GM18868 (cell line): ENCODE results near the gene HIPK4.
A peak's percentile ranks its signal among the peaks of the same experiment; 100 is the strongest.
"Not testable (repeated sequence)": the region's sequence is repeated elsewhere in the genome, so short reads cannot be mapped to it uniquely, and the experiment has no call there.

Source experiments
- ATAC-seq: cut with Tn5 transposase; IDR thresholded peaks from one replicate; pipeline ENCODE4 v1.9.1; 2021; ENCODE audit warnings: mild to moderate bottlenecking, moderate library complexity; ENCODE audit not compliant: unreplicated experiment

The HIPK4 gene

DNA sequence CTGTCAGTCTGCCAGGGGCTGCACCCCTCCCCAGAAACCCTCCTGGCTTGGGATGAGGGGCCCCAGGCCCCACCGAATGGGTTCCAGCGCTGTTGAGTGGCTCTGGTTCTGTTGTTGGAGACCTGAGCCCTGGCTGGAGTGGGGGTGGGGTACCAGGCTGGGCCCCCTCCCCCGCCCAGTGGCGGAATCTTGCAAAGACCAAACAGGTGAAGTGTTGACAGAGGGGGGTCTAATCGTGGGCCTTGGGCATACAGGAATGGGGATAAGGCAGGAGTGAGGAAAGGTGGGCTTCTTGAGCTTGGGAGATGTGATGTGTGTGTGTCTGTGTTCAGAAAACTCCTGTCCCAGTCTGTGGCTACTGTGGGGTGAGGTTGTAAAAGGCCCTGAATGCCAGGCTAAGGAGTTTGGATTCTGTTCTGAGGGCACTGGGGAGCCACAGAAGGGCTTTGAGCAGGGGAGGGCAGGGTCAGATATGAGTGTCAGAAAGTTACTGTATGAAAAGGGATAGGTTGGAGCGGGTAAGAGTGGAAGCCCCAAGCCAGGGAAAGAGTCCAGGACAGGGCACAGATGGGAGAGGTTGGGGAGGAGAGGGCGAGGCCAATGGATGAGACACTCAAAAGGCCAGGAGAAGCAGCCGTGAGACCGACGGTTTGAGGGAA is at the start of gene HIPK4:
Gene HIPK4 (minus strand): TSS at position 98 of the 659 bp plus-strand sequence. CDS start 279 bp downstream, outside the sequence.
- ATAC-seq, result no peak

DNA sequence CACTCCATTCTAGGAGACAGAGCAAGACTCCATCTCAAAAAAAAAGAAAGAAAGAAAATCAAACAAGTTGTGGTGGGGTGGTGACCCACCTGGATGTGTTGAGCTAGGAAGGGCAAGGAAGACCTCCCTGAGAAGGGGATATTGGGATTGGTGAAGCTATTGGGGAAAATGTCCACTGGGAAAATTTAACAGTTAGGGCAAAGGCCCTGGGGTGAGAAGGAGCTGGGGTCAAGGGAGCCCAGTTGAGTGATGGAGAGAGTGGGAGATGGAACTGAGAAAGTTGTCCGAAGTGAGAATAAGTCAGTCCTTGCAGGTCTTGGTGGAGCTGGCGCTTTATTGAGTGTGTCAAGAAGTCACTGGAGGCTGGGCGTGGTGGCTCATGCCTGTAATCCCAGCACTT is 48.3 kb upstream of the HIPK4 start:
- no peak for ATAC-seq

GRCh38 chr19:40433391-40434216 is 43.6 kb upstream of the HIPK4 start:
- peak; percentile 47 for ATAC-seq

GRCh38 chr19:40432760-40433159 is 42.8 kb upstream of the HIPK4 start:
- ATAC-seq, result not testable (repeated sequence)

DNA sequence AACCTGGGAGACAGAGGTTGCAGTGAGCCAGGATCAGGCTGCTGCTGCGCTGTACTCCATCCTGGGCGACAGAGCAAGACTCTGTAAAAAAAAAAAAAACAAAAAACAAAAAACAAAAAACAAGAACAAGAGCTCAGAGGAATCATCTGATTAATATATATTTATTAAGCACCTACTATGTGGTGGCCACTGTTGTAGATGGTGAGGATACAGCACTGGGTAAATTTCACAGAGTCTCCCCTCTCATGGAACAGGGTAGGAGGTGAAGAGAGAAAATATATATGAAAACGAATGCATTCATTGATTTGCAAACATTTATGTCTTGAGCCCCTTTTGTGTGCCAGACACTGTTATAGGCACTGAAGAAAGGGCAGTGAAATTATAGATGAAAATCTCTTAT is 41.7 kb upstream of the HIPK4 start:
- ATAC-seq, result no peak

DNA sequence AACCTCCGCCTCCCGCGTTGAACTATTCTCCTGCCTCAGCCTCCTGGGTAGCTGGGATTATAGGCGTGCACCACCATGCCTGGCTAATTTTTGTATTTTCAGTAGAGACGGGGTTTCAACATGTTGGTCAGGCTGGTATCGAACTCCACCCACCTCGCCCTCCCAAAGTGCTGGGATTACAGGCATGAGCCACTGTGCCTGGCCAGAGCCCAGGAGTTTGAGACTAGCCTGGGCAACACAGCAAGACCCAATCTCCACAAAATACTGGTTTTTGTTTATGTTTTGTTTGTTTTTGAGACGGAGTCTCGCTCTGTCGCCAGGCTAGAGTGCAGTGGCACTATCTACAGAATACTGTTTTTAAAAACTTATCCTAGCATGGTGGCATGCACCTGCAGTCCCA is 40.3 kb upstream of the HIPK4 start:
- not testable (repeated sequence) for ATAC-seq

- not testable (repeated sequence) for ATAC-seq
These were observed 38.2 kb upstream of the HIPK4 start for GRCh38 chr19:40428197-40428596.

DNA sequence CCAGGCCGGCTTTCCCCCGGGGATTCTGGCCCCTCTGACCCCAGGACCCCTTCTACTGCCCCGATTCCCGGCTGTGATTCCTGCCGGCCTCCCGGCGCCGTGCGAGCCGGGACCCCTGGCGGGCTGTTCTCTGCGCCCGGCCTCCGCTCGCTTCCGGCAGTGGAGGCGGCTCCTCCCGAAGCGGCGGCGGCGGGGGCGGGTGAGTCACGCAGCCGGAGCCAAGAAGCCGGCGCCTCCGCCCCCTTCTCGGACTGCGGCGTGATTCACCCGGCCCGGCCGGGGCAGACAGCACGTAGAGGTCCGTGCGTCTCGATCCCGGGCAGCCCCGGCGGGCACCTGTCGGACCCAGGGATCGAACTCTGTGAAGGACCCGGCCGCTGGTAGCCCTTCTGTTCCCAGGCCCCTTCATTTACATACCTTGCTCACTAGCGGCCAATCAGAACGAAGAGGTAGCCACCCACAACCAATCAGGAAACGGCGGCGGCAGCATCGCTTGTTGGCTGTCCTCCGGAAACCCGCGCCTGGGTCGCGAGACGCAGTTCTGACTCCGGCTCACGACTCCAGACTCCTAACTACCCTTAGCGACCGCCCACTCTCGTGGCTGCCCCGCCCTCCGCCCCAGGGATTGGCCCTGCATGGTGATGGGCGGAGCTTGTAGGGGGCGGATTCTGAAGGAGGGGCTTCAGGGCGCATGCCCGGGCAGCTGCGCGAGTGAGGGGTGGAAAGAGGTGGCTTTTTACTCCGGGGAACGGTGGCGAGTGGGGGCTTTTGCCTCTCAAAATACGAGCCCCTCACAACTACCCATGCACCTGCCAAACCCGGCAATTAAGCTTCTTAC is 35.7 kb upstream of the HIPK4 start, which contains the start of gene SERTAD1:
Gene SERTAD1 (minus strand): TSS at position 543 of the 838 bp plus-strand sequence. CDS start 2,446 bp downstream, outside the sequence.
- ATAC-seq, result peak; percentile 81

- no peak for ATAC-seq
These were observed 34.9 kb upstream of the HIPK4 start for GRCh38 chr19:40424637-40425449.

DNA sequence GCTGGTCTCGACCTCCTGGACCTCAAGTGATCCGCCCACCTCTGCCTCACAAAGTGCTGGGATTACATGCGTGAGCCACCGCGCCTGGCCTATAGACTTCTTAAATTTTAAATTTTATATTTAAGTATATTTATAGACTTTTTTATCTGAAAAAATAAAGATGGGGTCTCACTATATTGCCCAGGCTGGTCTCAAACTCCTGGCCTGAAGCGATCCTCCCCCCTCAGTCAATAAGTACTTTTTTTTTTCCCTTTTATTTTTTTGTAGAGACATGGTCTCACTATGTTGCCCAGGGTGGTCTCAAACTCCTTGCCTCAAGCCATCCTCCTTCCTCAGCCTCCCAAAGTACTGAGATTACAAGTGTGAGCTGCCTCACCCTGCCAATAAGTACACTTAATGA is 34.0 kb upstream of the HIPK4 start:
- no peak for ATAC-seq

GRCh38 chr19:40422748-40423566 is 33.0 kb upstream of the HIPK4 start:
- no peak for ATAC-seq

- no peak for ATAC-seq
These were observed 32.2 kb upstream of the HIPK4 start for GRCh38 chr19:40421993-40422747.

GRCh38 chr19:40420766-40421765 is 31.1 kb upstream of the HIPK4 start:
- ATAC-seq, result peak; percentile 37

DNA sequence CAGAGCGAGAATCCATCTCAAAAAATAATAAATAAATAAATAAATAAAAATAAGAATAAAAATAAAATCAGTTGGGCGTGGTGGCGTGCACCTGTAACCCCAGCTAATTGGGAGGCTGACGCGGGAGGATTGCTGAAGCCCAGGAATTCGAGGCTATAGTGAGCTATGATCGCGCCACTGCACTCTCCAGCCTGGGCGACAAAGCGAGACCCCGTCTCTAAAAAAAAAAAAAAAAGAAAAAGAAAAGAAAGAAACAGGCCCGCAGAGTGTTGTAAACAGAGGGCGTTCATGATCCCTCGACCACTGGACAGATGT is 30.4 kb upstream of the HIPK4 start:
- no peak for ATAC-seq

DNA sequence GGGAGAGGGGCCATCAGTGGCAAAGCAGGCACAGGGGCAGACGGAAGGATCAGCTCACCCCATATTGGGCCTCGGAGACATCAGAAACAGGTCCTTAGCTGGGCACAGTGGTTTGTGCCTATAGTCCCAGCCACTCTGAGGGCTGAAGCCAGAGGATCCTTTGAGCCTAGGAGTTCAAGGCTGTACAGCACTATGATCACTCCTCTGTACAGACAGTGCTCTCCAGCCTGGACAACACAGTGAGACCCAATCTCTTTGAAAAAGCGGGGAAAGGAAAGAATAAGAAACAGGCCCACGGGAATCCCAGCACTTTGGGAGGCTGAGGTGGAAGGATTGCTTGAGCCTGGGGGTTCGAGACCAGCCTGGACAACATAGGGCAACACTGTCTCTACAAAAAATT is 29.8 kb upstream of the HIPK4 start:
- no peak for ATAC-seq

DNA sequence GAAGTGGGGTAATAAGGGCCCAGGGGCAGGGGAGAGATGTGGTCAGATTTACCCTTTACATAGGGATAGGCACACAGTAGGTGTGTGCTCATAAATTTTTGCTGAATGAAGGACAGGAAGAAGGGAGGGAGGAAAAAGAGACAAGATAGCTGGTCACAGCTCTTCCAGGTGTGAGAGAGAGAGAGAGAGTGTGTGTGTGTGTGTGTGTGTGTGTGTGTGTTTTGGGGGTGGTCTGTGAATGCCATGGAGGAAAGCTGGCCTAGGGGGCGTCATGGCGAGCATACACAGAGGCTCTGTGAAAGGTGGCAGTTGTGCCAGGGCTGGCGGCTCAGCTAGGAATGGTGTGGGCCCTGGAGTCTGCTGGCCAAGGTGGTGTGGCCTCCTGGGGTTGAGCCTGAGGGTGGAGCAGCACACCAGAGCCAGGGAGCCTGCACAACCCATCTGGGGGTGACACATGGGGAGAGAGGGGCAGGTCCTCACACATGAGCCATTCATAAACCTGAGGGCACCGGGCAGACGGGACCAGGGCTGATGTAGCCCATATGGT is 29.2 kb upstream of the HIPK4 start:
- no peak for ATAC-seq

GRCh38 chr19:40418040-40418439 is 28.1 kb upstream of the HIPK4 start:
- no peak for ATAC-seq

DNA sequence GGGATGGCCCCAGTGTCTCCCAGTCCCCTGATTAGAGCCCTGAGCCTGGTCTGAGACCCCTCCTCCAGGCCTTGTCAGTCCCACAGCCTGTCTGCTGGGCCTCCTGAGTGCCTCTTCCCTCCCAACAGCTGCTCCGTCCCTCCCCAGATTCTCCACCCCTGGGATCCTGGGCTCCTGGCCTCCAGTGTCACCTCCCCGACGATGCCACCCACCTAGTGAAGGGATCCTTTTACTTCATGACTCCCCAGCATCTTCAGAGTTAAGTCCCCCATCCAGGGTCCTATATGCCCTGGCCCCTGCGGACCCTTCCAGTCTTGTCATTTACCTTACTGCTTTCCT is 27.6 kb upstream of the HIPK4 start:
- ATAC-seq, result no peak
